Activated CD8-positive, alpha-beta memory T cell treated with anti-CD3 and anti-CD28 coated beads, Interleukin-2, amount 50 U/mL, for 24 hours (primary cell): ENCODE measurements around the gene CNTNAP2.

ENCODE experiments used
- DNase-seq: peaks from one replicate; pipeline ENCODE4 v3.0.0-alpha.2; 2020; ENCODE audit errors: extremely low read depth

The CNTNAP2 gene

DNA sequence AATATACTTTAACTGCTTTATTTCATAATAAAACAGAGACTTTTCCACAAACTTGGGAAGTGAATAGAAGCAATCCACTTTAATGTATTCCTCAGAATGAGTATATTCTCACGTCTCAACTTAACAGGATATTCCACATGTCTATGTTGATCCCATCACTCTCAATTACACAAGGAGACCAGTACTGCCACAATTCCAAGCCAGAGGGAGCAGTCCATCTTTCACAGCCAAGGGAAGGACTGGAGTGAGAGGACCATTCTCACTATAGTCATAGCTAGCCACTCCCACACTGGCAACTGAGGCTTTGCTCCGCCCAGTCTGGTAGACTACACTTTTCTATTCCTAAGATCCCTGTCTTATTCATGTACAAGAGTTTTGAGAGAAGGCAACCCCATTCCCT, 553.9 kb downstream of the CNTNAP2 start:
- no peak for DNase-seq

DNA sequence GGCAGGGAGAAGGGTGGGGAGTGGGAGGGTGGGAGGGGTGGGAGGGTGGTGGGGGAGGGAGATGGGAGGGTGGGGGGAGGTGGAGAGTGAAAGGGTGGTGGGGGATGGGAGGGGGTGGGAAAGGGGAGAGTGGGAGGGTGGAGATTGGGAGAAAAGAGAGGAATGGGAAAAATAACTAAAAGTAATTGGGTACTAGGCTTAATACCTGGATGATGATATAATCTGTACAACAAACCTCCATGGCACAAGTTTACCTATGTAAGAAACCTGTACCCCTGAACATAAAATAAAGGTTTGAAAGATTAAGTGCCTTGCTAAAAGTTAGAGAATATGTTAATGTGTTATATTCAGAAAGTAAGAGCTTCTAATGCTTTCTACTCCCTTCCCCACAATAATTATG, 564.9 kb downstream of the CNTNAP2 start:
- no peak for DNase-seq

DNA sequence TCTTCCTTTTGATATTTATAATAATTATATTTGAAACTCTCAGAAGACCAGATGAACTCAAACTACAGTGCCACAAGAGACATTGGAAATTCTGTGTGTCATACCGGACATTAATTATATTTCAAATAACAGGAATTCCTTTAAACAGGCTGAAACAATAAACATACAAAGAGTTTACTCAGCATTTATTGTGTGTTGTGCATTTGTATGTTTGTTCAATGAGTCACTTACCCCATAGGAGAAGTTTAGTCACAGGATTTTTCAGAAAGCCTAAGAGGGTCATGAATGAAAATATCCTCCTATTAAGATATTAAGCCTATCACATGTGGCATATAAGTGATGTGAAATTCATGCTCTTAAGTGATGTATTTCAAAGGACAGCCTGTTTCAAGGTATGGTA, 566.8 kb downstream of the CNTNAP2 start:
- DNase-seq = no peak

DNA sequence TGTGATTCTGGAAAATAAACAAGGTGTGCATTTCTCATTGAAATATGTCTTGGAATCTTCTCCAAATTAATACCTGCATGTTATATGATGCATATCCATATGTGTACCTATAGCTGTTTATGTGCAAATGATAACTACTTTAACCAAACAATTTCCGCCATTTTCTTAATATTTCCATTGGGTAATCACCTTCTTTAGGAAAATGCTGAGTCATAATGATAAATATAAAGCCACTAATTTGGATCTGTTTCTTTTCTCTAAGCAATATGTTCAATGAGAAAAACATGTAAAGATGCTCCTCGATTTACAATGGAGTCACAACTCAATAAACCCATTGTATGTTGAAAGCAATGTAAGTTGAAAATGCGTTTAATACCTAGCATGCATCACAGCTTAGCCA, 574.4 kb downstream of the CNTNAP2 start:
- DNase-seq = no peak

DNA sequence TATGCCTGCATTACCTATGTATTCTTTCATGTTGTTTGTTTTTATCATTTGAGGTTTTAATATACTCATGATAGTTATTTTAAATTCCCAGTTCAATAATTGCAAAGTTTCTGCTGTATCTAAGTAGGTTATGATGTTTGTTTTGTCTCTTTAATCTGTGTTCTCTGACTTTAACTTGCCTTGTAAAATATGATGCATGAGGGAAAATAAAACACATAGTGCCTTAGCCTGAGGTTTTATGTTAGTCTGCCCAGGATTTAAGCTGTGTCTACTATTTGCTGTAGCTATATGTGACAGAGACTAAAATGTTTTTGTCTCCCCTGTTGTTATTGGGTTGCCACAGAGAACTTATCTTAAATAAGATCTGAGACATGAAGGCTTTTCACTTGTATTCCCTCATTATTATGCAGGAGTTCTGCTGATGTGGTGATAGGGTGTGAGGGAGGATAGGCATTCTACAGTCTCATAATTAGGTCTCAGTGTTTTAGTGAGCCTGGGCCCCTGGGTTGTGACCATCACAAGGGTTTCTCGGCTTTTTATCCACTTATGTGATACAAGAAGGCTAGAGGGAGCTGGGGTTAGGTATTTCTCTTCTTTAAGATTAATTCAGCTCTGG, 582.5 kb downstream of the CNTNAP2 start:
- DNase-seq = no peak

DNA sequence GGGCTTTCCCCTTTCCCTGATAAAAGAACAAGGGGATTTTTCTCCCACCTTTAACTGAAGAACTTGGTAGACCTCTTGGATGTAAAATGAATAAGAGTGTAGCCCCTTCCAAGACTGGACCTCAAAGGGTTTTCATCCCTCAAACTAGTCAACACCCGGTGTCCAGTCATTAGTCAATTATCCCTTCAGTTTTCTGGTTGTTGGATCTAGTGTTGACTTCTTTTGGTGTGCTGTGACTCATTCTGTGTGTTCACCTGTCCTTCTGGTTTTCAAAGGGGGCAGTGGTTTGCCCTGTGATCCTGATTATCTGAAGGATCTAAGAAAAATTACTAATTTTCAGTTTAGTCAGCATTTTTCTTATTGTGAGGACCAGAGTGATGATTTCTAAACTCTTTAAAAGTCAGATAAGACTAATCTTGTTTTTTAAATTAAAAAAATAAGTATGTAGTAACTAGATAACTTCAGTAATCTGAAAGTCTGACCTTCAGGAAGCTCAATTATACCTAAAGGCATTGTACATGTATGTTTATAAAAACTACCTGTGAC, 583.5 kb downstream of the CNTNAP2 start:
- no peak for DNase-seq

DNA sequence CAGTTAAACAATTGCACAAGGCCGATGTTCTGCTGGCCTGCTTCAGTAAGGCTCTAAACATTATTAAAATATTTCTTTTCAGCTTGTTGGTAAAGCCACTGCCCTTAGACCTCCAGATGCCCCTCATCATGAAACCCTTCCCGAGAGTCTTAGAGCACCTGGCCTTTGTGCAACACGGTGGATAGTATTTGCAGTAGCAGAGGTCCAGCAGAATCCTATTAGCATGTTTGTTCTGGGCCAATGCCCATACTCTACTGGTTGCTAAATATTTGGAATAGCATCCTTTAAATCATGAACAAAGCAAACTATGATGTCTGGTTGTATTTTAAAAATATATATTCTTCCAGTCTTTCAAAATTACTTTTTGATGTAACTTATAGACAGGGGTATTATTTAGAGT, 584.6 kb downstream of the CNTNAP2 start:
- no peak for DNase-seq

DNA sequence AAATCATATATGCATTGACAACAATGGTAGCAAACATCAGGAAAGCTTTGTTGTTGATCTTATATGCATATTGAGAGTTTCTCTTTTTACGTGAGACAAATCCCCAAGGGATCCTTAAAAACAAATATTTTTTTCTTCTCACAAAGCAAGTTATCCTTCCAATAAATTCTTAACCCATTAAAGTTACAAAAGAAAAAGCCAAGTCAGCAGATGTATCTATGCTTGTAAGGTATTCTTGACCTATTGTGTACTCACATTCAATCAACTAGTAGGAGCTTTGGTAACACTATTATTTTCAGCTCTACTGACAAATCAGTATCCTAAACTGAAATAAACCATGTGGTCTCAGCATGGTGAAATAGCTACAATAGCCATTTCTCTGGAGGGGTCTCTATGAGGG, 586.3 kb downstream of the CNTNAP2 start:
- DNase-seq = no peak

DNA sequence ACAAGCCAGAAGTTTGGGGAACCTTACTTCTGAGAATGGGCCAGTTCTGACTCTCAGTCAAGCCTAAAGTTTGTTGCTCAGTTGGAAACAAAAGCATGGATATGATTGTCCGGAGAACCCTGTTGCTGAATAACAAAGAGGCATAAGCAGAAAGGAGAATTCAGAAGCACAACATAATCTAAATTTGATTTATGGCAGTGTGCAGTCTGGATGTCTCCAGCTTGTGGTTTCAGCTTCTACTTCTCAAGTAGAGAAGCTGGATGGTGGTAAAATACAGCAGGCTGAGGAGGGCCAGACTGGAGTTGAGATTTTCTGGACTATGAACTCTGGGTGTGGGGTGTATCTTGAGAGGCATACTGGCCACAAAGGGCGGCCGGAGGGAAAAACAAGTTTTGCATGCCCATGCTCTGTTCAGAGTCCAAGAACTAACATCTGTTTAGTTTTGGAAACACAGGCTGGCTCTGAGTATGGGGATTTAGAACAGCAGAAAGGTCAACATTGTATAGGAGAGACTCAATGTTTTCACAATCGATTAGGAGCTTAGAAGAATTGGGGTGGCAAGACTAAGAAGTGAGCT, 592.9 kb downstream of the CNTNAP2 start:
- DNase-seq = no peak

DNA sequence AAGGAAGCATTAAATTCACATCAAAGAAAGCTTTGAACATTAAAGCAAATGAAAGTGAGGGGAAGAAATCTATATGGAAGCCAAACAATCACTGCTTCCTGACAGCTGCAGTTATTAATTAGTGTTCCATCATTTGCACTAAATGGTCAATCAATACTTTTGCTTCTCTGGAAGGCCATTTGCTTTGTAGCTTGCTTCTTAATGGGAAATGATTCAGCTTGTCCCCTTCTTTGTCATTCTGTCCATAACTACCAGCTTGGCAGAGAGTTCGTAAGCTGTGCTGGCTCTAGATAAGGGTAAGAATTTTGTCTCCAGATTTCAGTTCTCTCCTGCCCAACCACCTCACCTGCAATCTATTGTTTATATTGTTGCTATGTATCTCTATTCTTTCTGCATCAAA, 596.6 kb downstream of the CNTNAP2 start:
- DNase-seq = no peak

DNA sequence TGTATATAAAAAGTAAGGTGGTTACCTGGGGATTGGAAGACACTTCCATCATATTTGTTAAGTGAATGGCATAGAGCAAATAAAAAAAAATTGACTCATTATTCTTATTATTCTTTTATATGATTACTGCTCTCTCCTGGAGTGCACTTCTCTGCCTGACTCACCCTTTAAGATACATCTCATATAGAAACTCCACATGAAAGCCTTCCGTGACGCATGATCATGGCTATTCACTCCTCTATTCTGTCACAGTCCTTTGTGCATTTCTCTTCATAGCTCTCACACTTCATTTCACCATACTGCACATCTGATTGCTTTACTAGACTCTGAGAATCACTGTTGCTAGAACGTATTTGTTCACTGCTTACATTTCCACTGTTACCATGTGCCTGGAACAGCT, 597.3 kb downstream of the CNTNAP2 start:
- no peak for DNase-seq

DNA sequence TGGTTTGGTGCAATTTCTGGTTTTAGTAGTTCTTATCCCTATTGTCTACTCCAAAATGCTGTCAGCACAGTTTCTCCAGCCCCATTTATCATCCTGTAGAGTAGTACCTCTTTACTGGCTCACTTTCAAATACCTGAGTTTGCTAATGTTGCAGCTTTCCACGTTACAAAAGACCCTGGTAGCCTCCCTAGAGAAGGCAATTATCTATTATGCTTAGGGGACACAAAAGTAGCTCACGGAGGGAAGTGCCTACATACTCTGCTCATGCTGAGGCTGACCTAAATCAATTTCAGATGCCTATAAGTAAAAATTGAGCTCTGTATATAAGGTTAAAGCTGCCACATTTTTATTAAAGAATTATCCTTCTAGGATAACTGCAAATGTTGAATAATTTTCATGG, 603.6 kb downstream of the CNTNAP2 start:
- DNase-seq = no peak

DNA sequence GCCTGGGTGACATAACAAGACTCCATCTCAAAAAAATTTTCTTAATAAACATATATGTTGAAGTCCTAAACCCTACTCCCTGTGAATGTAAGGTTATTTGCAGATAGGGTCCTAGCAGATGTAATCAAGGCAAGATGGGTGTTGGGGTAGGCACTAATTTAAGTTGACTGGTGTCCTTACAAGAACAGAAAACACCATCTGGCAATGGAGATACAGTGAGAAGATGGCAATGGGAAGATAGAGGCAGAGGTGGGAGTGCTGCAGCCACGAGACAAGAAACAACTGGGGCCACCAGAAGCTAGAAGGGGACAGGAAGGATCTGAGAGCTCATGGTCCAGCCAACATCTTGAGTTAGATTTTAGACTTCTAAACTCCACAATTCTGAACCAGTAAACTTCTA, 606.4 kb downstream of the CNTNAP2 start:
- no peak for DNase-seq

DNA sequence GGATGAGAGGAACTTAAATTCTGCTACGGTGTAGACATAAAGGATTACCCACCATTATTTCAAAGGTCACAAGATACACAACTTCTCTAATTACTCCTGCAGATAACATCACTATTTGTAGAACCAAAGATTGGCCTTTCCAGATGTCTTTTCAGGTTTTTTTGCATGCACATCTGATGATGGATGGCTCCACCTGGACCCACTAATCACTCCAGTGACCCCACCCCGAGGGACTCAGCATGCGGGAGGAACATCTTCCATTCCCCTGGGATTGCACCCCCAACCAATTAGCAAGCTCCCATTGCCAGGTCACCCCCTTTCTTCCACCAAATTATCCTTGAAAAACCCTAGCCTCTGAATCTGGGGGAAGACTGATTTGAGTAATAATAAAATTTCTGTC, 608.9 kb downstream of the CNTNAP2 start:
- DNase-seq = no peak

DNA sequence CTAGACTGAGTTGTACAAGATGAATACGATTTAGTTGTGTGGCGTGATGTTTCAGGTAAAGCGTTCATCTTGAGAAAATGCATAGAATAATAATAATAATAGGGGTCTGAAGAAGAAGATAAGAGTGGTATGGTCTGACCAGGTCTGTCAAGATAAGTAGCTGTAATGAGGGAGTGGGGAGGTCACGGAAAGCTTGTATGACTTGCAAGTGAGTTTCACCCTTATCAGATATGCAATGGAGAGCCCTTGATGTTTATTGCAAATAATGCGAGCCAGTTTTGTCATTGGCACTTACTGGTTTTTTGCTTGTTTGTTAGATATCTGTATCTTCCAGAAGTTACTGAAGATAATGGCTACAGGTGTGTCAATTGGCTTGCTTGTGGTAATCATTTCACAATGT, 611.5 kb downstream of the CNTNAP2 start:
- no peak for DNase-seq

DNA sequence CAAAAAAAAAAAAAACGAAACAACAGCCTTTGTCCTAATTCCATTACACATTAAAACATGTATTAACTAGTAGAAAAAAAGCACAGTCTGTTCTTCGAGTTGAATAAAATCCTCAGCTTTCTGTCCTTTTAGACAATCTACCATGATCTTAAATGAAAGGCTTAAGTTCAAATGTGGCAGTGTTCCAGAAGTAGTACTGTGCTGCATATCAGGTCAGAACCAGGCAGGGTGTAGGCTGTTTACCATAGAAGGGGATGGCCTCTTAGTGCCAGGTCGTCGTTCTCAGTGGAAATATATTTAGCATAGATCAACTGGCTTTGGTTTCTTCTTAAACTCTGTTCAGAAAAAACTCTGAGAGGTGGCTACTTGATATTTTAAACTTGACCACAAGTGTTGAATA, 612.0 kb downstream of the CNTNAP2 start:
- DNase-seq = no peak

DNA sequence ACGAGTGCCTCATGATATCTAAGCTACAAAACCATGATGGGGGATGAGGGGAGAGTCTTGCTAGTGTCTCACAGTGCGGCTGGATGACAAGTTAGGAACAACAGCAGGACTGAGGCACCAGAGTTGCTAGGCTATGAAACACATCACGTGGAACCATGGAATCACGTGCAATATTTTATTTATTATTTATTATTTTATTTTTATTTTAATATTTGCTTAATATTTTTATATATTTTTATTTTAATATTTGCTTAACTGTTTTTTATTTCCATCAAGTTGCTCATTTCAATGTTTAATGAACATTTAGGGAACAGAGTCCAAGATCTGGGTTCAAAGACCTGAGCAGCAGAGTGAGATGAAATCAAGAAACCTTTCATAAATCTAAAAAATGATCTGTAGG, 614.6 kb downstream of the CNTNAP2 start:
- no peak for DNase-seq

DNA sequence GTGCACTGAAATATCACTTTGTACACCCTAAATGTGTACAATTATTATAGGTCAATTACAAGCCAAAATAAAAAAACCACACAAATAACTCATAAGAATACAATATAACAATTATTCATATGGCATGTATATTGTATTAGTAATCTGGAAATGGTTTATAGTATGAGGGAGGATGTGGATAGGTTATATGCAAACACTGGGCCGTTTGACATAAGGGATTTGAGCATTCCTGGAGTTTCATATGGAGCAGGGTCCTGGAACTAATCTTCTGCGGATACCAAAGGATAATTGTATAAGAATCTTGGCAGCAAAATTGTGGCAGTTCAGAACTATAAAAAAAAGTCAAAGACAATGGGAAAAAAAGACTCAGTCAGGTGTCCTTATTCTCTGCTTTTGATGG, 619.4 kb downstream of the CNTNAP2 start:
- DNase-seq = no peak

DNA sequence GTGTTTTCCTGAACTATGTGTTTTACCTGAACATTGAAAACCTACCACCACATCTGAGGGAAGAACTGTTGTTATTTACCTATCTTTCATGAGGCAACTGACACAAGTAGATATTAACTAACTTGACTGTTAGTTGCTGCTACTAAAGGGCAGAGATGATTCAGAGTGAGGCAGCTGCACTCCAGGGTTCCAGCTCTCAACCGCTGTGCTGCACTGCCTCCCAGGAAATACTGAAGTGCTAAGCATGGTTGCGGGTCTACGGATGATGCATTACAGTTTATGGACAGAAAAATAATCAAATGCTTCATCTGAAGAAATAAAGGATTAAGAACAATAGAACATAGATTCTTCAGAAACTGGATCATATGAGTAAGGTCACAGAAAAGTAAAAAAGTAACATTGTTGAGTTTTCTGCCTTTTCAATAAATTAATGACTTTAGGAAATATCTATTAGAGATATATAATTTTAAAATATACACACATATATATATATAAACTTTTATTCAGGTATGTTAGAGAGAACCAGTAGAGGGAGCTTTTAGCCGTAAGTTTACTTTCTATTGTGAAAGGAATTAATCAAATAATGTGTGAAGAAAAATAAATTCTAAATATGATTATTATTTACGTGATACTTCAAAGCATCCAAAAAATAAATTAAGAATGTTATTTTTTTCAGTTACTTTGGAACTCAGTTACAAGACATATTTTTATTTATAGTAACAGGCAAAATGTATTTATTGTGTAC, 620.0 kb downstream of the CNTNAP2 start:
- no peak for DNase-seq

DNA sequence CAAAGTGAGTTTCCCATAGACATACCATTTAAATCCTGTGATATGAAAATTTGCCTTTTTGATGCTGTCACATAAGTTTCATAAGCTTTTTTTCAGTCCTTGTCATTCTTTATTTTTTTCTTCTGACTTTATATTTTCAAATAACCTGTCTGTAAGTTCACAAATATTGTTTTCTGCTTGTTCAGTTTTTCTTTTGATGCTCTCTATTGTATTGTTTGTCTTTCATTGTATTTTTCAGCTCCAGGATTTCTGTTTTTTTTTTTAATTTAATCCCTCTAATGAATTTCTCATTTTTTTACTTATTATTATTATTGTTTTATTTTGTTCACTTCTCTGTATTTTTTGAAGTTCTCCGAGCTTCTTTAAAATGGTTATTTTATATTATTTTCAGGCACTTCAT, 623.4 kb downstream of the CNTNAP2 start:
- no peak for DNase-seq

DNA sequence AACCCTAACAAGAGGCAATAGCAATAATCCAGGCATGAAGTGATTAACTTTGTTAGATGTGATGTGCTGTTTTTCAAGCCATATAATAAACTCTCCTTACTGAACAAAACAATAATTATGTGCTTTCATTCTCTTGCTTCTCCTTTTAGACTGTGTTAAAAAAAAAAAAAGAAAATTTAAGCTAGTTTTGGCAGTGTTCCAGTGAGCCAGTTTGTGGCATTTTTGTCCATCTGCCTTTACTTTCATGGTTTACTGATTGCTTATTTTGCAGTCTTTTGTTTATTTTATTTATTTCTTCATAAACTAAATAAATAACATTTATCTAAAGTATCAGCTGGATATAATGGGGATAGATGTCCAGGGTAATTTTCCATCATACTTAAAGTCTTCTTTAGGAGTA, 625.3 kb downstream of the CNTNAP2 start:
- DNase-seq = no peak

DNA sequence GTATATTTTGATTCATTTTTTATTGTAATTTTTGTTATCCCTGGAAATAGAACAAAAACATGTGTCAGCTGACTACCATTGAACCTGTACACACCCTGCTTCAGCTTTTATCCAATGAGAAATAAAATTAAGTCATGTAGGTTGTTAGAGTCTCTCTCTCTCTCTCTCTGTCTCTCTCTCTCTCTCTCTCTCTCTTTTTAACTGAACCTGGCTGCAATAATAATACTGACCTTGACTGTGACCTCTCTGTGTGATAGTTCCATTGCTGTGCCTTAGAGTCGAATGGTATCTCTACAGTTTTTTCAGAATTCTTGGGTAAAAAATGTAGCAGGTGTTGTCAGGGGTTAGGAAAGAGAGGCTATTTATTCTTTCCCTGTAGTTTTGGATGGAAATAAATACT, 637.8 kb downstream of the CNTNAP2 start:
- no peak for DNase-seq

DNA sequence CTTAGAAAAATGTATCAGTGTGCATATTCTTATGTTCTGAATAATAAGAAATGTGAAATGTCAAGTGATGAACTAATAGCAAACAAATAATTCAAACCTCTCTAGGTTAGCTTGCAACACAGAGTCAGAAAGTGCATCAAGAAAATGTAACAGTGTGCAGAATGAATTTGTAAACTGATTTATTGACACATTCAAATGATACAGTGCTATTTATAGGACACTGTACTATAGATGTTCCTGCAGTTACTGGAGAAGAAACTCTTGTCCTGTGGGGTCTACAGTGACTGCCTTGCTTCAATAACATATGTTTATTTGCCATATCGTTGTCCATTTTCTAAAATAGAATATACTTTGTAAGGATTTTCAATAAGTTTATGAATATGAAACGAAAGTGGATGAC, 639.0 kb downstream of the CNTNAP2 start:
- no peak for DNase-seq
